ENCODE measurements around the gene EFNB2.

Gene EFNB2

DNA sequence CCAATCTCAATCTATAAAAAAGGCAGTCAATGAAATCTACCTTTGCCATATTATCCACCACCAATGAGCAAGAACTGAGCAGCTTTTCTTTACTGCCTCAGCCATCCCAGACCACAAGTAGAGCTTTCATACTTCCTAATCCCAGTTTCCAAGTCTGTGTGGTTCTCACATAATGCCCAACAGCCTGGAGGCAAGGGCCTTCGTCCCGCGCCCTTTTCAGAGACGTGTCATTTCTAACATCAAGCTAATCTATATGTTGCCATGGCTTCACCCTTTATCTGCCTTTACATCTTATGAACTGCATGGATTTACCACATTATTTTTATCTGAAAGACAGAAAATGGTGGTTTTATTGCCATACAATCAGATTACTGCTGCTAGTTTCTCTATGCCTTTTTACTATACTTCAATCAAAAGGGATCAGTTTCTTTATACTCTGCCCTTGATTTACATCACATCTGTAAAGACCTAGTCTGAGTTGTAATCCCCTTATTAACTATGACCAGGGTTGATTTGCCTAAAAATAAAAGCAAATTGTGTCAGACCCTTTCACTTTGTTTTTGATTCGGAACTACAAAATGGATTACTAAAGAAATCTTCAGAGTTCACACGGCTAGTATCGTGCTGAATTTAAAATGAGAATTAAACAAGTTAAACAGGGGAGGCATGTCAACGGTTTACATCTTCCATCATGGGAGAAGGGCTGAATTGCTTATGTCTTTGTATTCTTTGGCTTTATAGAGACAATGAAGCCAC, 5.9 kb downstream of the EFNB2 start (continued):
- no peak for TF ChIP-seq ZNF155 (tag by site-specific recombination; IDR thresholded peaks at IDR 0.05)

DNA sequence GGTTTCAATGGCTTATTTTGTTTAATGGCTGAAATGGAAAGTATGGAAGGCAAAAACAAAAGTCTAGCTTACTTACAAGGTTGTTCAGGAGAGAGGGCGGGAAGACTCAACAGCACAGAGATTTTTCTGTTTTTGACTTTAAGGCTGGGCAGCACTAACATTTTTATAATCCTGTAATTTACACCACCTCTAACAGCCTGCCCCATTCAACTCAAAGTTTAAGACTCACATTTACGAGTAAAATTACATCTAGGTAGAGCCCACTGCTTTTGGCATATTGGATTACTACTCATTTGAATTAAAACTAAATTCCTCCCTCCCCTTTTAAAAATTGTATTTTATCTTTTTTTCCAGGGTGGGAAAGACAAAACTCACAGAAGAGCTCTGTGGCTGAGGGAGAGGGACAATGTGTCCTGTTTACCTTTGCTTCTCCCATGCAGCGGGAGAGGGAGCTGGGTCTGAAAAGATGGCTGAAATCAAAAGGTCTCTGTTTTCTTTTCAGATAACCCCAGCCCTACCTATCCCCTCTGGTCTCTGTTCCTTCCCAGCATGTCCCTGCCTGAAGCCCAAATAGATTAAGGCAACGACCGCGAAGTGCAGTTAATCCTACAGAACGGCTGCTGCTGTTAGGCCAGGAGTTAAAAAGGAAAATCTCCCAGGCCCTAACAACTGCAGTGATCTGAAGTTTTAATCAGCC, 6.6 kb downstream of the EFNB2 start:
- TF ChIP-seq ZNF843 (tag by site-specific recombination; IDR thresholded peaks at IDR 0.05) (0 out of 2 replicates have a peak, but pooled peaks have one; percentile 11), OSR2 (tag by site-specific recombination; IDR thresholded peaks at IDR 0.05) (peak; percentile 19; the same call in 1 of the 2 replicates), ZNF423 (tag by site-specific recombination; IDR thresholded peaks at IDR 0.05) (no peak), IKZF3 (tag by site-specific recombination; IDR thresholded peaks at IDR 0.05) (peak; percentile 28; the same call in 1 of the 2 replicates), ZNF341 (tag by site-specific recombination; IDR thresholded peaks at IDR 0.05; ENCODE audit: low read depth) (peak; percentile 59), PRDM1 (tag by site-specific recombination; IDR thresholded peaks at IDR 0.05) (peak; percentile 60), TCF7L2 (IDR thresholded peaks at IDR 0.05; ENCODE audit: borderline replicate concordance, low read depth, low read length) (peak; percentile 55; the same call in 1 of the 2 replicates), ZIC2 (tag by site-specific recombination; IDR thresholded peaks at IDR 0.05) (peak; percentile 29; the same call in 1 of the 2 replicates), ZNF76 (tag by site-specific recombination; IDR thresholded peaks at IDR 0.05; ENCODE audit: borderline replicate concordance, low read depth) (no peak)
- TF ChIP-seq, protein P1, sequence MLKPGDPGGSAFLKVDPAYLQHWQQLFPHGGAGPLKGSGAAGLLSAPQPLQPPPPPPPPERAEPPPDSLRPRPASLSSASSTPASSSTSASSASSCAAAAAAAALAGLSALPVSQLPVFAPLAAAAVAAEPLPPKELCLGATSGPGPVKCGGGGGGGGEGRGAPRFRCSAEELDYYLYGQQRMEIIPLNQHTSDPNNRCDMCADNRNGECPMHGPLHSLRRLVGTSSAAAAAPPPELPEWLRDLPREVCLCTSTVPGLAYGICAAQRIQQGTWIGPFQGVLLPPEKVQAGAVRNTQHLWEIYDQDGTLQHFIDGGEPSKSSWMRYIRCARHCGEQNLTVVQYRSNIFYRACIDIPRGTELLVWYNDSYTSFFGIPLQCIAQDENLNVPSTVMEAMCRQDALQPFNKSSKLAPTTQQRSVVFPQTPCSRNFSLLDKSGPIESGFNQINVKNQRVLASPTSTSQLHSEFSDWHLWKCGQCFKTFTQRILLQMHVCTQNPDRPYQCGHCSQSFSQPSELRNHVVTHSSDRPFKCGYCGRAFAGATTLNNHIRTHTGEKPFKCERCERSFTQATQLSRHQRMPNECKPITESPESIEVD (tag by site-specific recombination; IDR thresholded peaks at IDR 0.05) = peak; percentile 96
- ChIA-PET CTCF (no interaction called here), POLR2A (interaction anchor here (0.7 kb wide), 1 partner anchor 1221 kb away, joined by 3 read pairs; no protein-coding TSS in a partner anchor)
- Histone ChIP-seq H3K27ac (ENCODE audit: extremely low read depth, low read depth, low read length) (peak overlapping the region; percentile 71), H3K4me3 (ENCODE audit: low read depth, low read length) (no peak overlapping the region), H3K9me3 (ENCODE audit: control insufficient read depth, insufficient read depth, low read depth, low read length) (no peaks in the 10 kb centered on the region), H3K36me3 (ENCODE audit: control insufficient read depth in 2 of 2, insufficient read depth in 1 of 2, low read length in 2 of 2) (peaks cover 0 to 13% of the 10 kb centered on the region in 2 experiments; a peak in 1 of 3 replicates), H3K4me1 (ENCODE audit: control insufficient read depth, insufficient read depth, low read length) (peaks cover 32% of the 10 kb centered on the region)

DNA sequence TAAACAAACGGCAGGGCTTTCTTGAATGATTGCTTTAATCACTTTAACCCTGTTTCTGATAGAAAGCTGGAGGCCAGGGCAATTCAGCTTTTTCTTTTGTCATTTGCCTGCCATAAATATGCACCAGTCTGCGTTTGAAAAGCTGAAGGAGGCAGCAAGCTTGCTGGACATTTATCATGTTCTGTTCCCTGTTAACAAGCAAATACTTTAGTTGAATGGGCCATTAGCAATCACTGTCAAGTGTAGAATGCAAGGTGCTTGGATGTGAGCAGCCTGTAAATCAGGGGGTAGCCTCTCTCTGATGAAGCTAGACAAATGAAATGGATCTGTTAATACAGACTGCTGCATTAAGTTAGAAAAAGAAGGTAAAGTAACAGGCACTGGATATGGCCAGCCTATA, 7.6 kb downstream of the EFNB2 start:
- ChIA-PET POLR2A (interaction anchor here (0.8 kb wide), 1 partner anchor 148 kb away, joined by 3 read pairs; no protein-coding TSS in a partner anchor), CTCF (no interaction called here)
- no peak overlapping the region for H3K4me3 ChIP-seq (ENCODE audit: low read depth, low read length)
- peaks cover 36% of the 10 kb centered on the region for H3K4me1 ChIP-seq (ENCODE audit: control insufficient read depth, insufficient read depth, low read length)
- H3K9me3 ChIP-seq (ENCODE audit: control insufficient read depth, insufficient read depth, low read depth, low read length) = no peaks in the 10 kb centered on the region
- peaks cover 0 to 8% of the 10 kb centered on the region in 2 experiments; a peak in 1 of 3 replicates for H3K36me3 ChIP-seq (ENCODE audit: control insufficient read depth in 2 of 2, insufficient read depth in 1 of 2, low read length in 2 of 2)
- H3K27ac ChIP-seq (ENCODE audit: extremely low read depth, low read depth, low read length) = no peak overlapping the region
- TF ChIP-seq ZNF600 (tag by site-specific recombination; IDR thresholded peaks at IDR 0.05) (no peak), REPIN1 (tag by site-specific recombination; IDR thresholded peaks at IDR 0.05; ENCODE audit: low read depth) (no peak), ZSCAN30 (tag by site-specific recombination; IDR thresholded peaks at IDR 0.05) (0 out of 2 replicates have a peak, but pooled peaks have one; percentile 32), ZNF747 (tag by site-specific recombination; IDR thresholded peaks at IDR 0.05) (no peak), IKZF3 (tag by site-specific recombination; IDR thresholded peaks at IDR 0.05) (0 out of 2 replicates have a peak, but pooled peaks have one; percentile 35), ZNF174 (tag by site-specific recombination; IDR thresholded peaks at IDR 0.05) (no peak), YY1 (tag by site-specific recombination; IDR thresholded peaks at IDR 0.05) (no peak), FEZF1 (tag by site-specific recombination; IDR thresholded peaks at IDR 0.05) (peak; percentile 75)
- TF ChIP-seq, protein P2, sequence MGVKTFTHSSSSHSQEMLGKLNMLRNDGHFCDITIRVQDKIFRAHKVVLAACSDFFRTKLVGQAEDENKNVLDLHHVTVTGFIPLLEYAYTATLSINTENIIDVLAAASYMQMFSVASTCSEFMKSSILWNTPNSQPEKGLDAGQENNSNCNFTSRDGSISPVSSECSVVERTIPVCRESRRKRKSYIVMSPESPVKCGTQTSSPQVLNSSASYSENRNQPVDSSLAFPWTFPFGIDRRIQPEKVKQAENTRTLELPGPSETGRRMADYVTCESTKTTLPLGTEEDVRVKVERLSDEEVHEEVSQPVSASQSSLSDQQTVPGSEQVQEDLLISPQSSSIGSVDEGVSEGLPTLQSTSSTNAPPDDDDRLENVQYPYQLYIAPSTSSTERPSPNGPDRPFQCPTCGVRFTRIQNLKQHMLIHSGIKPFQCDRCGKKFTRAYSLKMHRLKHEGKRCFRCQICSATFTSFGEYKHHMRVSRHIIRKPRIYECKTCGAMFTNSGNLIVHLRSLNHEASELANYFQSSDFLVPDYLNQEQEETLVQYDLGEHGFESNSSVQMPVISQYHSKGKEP (tag by site-specific recombination; IDR thresholded peaks at IDR 0.05) = 0 out of 2 replicates have a peak, but pooled peaks have one; percentile 8
- TF ChIP-seq, protein P3, sequence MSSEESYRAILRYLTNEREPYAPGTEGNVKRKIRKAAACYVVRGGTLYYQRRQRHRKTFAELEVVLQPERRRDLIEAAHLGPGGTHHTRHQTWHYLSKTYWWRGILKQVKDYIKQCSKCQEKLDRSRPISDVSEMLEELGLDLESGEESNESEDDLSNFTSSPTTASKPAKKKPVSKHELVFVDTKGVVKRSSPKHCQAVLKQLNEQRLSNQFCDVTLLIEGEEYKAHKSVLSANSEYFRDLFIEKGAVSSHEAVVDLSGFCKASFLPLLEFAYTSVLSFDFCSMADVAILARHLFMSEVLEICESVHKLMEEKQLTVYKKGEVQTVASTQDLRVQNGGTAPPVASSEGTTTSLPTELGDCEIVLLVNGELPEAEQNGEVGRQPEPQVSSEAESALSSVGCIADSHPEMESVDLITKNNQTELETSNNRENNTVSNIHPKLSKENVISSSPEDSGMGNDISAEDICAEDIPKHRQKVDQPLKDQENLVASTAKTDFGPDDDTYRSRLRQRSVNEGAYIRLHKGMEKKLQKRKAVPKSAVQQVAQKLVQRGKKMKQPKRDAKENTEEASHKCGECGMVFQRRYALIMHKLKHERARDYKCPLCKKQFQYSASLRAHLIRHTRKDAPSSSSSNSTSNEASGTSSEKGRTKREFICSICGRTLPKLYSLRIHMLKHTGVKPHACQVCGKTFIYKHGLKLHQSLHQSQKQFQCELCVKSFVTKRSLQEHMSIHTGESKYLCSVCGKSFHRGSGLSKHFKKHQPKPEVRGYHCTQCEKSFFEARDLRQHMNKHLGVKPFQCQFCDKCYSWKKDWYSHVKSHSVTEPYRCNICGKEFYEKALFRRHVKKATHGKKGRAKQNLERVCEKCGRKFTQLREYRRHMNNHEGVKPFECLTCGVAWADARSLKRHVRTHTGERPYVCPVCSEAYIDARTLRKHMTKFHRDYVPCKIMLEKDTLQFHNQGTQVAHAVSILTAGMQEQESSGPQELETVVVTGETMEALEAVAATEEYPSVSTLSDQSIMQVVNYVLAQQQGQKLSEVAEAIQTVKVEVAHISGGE (tag by site-specific recombination; conservative IDR thresholded peaks at IDR 0.05; ENCODE audit: low read depth) = no peak
- TF ChIP-seq, protein P1 (tag by site-specific recombination; IDR thresholded peaks at IDR 0.05) = peak; percentile 47; the same call in 1 of the 2 replicates
